SU-DHL-6 (cell line): ENCODE results near the gene NRG3.

Source experiments
- H2AFZ ChIP-seq: fragments of 200-600 bp; sonication (generic); 2 replicates; pipeline ENCODE4 v1.6.1; 2014; ENCODE audit warnings: low read depth, mild to moderate bottlenecking, moderate library complexity, mixed read lengths, antibody characterized with exemption, low read length; ENCODE audit not compliant: severe bottlenecking
- H3F3A ChIP-seq: fragments of 200-600 bp; shearing (Covaris generic); 2 replicates; pipeline ENCODE4 v1.6.0; 2016; ENCODE audit warnings: antibody characterized with exemption, mild to moderate bottlenecking; ENCODE audit not compliant: insufficient read depth
- H3K27ac ChIP-seq: fragments of 200-600 bp; sonication (generic); 2 replicates; pipeline ENCODE4 v1.5.1; 2016; ENCODE audit warnings: low read depth, mild to moderate bottlenecking, low read length, moderate library complexity, mixed read lengths
- H3K27me3 ChIP-seq: fragments of 200-600 bp; sonication (generic), shearing (Covaris generic); 2 replicates; pipeline ENCODE4 v1.6.0; 2014; ENCODE audit warnings: mild to moderate bottlenecking, low read length
- H3K36me3 ChIP-seq: fragments of 200-600 bp; sonication (generic); 2 replicates; pipeline ENCODE4 v1.6.1; 2014; ENCODE audit warnings: mild to moderate bottlenecking, low read length, mixed read lengths
- H3K4me2 ChIP-seq: fragments of 300-600, 200-600 bp; shearing (Covaris generic), sonication (generic); 2 replicates; pipeline ENCODE4 v1.6.0; 2014; ENCODE audit warnings: low read length, low read depth, mild to moderate bottlenecking; ENCODE audit not compliant: poor library complexity, severe bottlenecking
- H3K4me3 ChIP-seq: fragments of 200-600 bp; sonication (generic); 2 replicates; pipeline ENCODE4 v1.5.1; 2014; ENCODE audit warnings: antibody characterized with exemption, low read length, mild to moderate bottlenecking, mixed read lengths; ENCODE audit not compliant: insufficient read depth, poor library complexity, severe bottlenecking
- H3K79me2 ChIP-seq: fragments of 200-600 bp; sonication (generic); 2 replicates; pipeline ENCODE4 v1.6.1; 2014; ENCODE audit warnings: mild to moderate bottlenecking, low read length, moderate library complexity; ENCODE audit not compliant: insufficient read depth
- H3K9ac ChIP-seq: fragments of 200-600 bp; sonication (generic); 2 replicates; pipeline ENCODE4 v1.7.0; 2014; ENCODE audit warnings: mild to moderate bottlenecking, low read length
- H3K9me2 ChIP-seq: fragments of 200-600 bp; sonication (generic); replicated peaks from 2 replicates; pipeline ENCODE4 v1.6.1; 2014; ENCODE audit warnings: low read length; ENCODE audit not compliant: insufficient read depth
- H3K9me3 ChIP-seq: fragments of 200-600 bp; sonication (generic); 2 replicates; pipeline ENCODE4 v1.6.1; 2014; ENCODE audit warnings: low read length, mixed read lengths; ENCODE audit not compliant: insufficient read depth
- H4K20me1 ChIP-seq: fragments of 200-600 bp; sonication (generic); 2 replicates; pipeline ENCODE4 v1.6.1; 2014; ENCODE audit warnings: low read depth, mild to moderate bottlenecking, antibody characterized with exemption, low read length, moderate library complexity, mixed read lengths
- EZH2phosphoT487 ChIP-seq: fragments of 200-600 bp; sonication (generic), shearing (Covaris generic); conservative IDR thresholded peaks from 2 replicates; pipeline ENCODE4 v1.6.1; 2018; ENCODE audit warnings: mild to moderate bottlenecking, antibody characterized with exemption, low read length, moderate library complexity, mixed read lengths
- TF ChIP-seq, protein P1 (sequence below): fragments of 200-600 bp; sonication (generic); IDR thresholded peaks from one replicate; pipeline ENCODE4 v1.5.1; 2017; ENCODE audit warnings: antibody characterized with exemption, mild to moderate bottlenecking, low read length, moderate library complexity; ENCODE audit not compliant: insufficient read depth, poor library complexity, severe bottlenecking

The NRG3 gene

DNA sequence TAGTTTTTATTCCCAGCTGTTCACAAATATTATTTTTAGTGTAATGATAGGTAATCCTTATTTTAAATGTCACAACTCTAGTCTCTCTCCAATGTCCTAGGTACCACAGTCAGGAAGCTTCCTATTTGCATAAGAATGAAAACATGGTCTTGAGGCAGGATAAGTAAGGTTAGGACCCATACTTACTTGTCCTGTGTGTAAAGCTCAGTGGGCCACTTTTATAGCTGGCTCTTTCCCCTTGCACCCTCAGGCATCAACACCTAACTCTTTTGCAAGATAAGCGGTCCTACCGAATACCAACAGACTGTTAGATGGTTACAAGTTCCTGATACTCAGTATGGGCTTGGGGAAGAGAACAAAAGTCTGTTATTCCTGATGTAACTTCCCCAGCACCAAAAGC lies 986.9 kb downstream of the NRG3 start:
- H3K9ac ChIP-seq = no peak overlapping the region
- H4K20me1 ChIP-seq = no peaks in the 10 kb centered on the region
- H3K4me2 ChIP-seq = no peak overlapping the region
- no peak overlapping the region for H2AFZ ChIP-seq
- H3K4me3 ChIP-seq = no peak overlapping the region
- no peak overlapping the region for H3K27ac ChIP-seq
- H3F3A ChIP-seq = no peaks in the 10 kb centered on the region
- no peaks in the 10 kb centered on the region for H3K79me2 ChIP-seq
- TF ChIP-seq, protein P1, sequence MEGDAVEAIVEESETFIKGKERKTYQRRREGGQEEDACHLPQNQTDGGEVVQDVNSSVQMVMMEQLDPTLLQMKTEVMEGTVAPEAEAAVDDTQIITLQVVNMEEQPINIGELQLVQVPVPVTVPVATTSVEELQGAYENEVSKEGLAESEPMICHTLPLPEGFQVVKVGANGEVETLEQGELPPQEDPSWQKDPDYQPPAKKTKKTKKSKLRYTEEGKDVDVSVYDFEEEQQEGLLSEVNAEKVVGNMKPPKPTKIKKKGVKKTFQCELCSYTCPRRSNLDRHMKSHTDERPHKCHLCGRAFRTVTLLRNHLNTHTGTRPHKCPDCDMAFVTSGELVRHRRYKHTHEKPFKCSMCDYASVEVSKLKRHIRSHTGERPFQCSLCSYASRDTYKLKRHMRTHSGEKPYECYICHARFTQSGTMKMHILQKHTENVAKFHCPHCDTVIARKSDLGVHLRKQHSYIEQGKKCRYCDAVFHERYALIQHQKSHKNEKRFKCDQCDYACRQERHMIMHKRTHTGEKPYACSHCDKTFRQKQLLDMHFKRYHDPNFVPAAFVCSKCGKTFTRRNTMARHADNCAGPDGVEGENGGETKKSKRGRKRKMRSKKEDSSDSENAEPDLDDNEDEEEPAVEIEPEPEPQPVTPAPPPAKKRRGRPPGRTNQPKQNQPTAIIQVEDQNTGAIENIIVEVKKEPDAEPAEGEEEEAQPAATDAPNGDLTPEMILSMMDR = no peak
- TF ChIP-seq EZH2phosphoT487 = no peak
- no peaks in the 10 kb centered on the region for H3K27me3 ChIP-seq
- no peaks in the 10 kb centered on the region for H3K36me3 ChIP-seq
- no peaks in the 10 kb centered on the region for H3K9me3 ChIP-seq
- H3K9me2 ChIP-seq = no peaks in the 10 kb centered on the region

DNA sequence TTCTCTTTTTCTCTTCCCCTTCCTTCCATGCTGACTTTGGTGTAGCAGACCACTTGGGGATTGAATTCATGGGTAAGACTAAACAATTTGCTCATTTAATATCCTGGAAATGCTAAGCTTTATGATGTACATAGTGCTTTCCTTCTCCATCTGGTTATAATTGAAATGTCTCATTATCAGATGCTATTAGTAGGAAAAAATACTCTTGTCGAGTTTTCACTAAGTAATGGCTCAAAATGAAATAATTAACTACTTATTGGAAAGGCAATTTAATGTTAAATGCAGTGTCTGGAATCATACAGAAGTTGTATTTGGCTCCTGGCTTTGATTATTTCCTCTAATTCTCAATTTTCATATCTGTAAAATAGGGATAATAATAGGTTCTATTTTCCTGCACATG lies 990.4 kb downstream of the NRG3 start:
- TF ChIP-seq EZH2phosphoT487 = no peak
- TF ChIP-seq, protein P1 = no peak
- Histone ChIP-seq H3K27me3 (no peaks in the 10 kb centered on the region), H2AFZ (no peak overlapping the region), H3K79me2 (no peaks in the 10 kb centered on the region), H3K4me2 (no peak overlapping the region), H3K9ac (no peak overlapping the region), H3K9me3 (no peaks in the 10 kb centered on the region), H3K27ac (no peak overlapping the region), H3F3A (no peaks in the 10 kb centered on the region), H3K4me3 (no peak overlapping the region), H3K36me3 (no peaks in the 10 kb centered on the region), H3K9me2 (no peaks in the 10 kb centered on the region), H4K20me1 (no peaks in the 10 kb centered on the region)

GRCh38 chr10:82866424-82867020 lies 991.5 kb downstream of the NRG3 start:
- H3K36me3 ChIP-seq = no peaks in the 10 kb centered on the region
- TF ChIP-seq, protein P1 = no peak
- TF ChIP-seq EZH2phosphoT487 = no peak
- H3K9me2 ChIP-seq = no peaks in the 10 kb centered on the region
- no peaks in the 10 kb centered on the region for H3F3A ChIP-seq
- no peak overlapping the region for H3K4me2 ChIP-seq
- H3K27ac ChIP-seq = no peak overlapping the region
- H3K4me3 ChIP-seq = no peak overlapping the region
- H3K9ac ChIP-seq = no peak overlapping the region
- no peaks in the 10 kb centered on the region for H3K79me2 ChIP-seq
- no peaks in the 10 kb centered on the region for H3K9me3 ChIP-seq
- H4K20me1 ChIP-seq = no peaks in the 10 kb centered on the region
- H3K27me3 ChIP-seq = no peaks in the 10 kb centered on the region
- H2AFZ ChIP-seq = no peak overlapping the region

- no peak overlapping the region for H2AFZ ChIP-seq
- H3K9me3 ChIP-seq = no peaks in the 10 kb centered on the region
- no peaks in the 10 kb centered on the region for H3F3A ChIP-seq
- no peak overlapping the region for H3K4me3 ChIP-seq
- H3K9ac ChIP-seq = no peak overlapping the region
- no peaks in the 10 kb centered on the region for H3K36me3 ChIP-seq
- no peak overlapping the region for H3K4me2 ChIP-seq
- H3K27ac ChIP-seq = no peak overlapping the region
- no peak for TF ChIP-seq EZH2phosphoT487
- TF ChIP-seq, protein P1 = no peak
- no peaks in the 10 kb centered on the region for H3K79me2 ChIP-seq
- no peaks in the 10 kb centered on the region for H3K9me2 ChIP-seq
- no peaks in the 10 kb centered on the region for H4K20me1 ChIP-seq
- H3K27me3 ChIP-seq = no peaks in the 10 kb centered on the region
Observed at GRCh38 chr10:82867056-82867455, 992.1 kb downstream of the NRG3 start.
